ENCODE data around the gene BBS1.

DNA sequence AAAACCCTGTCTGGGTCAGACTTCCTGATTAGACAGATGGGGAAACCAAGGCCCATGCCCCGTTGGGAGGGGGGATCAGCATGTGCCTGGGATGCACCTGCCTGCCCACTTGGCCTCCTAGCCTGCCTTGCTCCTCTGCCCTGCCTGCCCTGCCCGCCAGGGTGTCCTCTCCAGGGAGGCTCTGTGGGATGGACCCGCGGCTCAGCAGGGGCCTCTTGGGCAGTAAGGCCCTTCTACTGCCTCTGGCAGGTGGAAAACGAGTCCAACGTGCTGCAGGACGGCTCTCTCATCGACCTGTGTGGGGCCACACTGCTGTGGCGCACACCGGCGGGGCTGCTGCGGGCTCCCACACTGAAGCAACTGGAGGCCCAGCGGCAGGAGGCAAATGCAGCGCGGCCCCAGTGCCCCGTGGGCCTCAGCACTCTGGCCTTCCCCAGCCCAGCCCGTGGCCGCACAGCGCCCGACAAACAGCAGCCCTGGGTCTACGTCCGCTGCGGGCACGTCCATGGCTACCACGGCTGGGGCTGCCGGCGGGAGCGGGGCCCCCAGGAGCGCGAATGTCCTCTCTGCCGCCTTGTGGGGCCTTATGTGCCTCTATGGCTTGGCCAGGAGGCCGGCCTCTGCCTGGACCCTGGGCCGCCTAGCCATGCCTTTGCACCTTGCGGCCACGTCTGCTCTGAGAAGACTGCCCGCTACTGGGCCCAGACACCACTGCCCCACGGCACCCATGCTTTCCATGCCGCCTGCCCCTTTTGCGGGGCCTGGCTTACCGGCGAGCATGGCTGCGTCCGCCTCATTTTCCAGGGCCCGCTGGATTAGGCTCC, 34.9 kb upstream of the BBS1 start:
- TF ChIP-seq, protein P1, sequence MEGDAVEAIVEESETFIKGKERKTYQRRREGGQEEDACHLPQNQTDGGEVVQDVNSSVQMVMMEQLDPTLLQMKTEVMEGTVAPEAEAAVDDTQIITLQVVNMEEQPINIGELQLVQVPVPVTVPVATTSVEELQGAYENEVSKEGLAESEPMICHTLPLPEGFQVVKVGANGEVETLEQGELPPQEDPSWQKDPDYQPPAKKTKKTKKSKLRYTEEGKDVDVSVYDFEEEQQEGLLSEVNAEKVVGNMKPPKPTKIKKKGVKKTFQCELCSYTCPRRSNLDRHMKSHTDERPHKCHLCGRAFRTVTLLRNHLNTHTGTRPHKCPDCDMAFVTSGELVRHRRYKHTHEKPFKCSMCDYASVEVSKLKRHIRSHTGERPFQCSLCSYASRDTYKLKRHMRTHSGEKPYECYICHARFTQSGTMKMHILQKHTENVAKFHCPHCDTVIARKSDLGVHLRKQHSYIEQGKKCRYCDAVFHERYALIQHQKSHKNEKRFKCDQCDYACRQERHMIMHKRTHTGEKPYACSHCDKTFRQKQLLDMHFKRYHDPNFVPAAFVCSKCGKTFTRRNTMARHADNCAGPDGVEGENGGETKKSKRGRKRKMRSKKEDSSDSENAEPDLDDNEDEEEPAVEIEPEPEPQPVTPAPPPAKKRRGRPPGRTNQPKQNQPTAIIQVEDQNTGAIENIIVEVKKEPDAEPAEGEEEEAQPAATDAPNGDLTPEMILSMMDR (conservative IDR thresholded peaks at IDR 0.05): no peak
- TF ChIP-seq EZH2 (IDR thresholded peaks at IDR 0.05; ENCODE audit: low read depth): no peak

All from PC-9 (cell line).